GM19351 (cell line): ENCODE measurements around the gene ADGRL2.
"Not testable (repeated sequence)": the region's sequence is repeated elsewhere in the genome, so short reads cannot be mapped to it uniquely, and the experiment has no call there.

Experiments
- ATAC-seq: cut with Tn5 transposase; IDR thresholded peaks from one replicate; pipeline ENCODE4 v1.9.1; 2021; ENCODE audit warnings: mild to moderate bottlenecking, moderate library complexity; ENCODE audit not compliant: unreplicated experiment

Gene ADGRL2

GRCh38 chr1:81846630-81847029, 45.9 kb downstream of the ADGRL2 start:
- no peak for ATAC-seq

DNA sequence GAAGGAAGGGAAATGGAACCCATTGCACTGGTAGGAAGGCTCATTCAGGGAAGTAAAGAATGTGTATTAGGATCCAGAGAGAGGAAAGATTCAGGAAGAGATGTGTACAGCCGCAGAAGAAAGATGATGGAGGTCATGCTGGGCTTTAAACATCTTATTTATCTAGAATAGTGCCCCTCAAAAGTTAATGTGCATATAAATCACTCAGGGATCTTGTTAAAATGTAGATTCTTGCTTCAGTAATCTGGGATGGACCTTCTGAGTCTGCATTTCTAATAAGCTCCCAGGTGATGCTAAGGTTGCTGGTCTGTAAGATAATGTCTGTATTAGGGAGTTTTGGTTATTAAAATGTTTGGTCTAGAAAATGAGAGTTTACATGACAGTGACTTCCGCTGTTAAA, 46.3 kb downstream of the ADGRL2 start:
- ATAC-seq = no peak

- ATAC-seq = no peak
Observed at GRCh38 chr1:81848880-81849682, 48.3 kb downstream of the ADGRL2 start.

- no peak for ATAC-seq
Observed at GRCh38 chr1:81850031-81850430, 49.3 kb downstream of the ADGRL2 start.

- no peak for ATAC-seq
Observed at GRCh38 chr1:81850495-81850894, 49.8 kb downstream of the ADGRL2 start.

DNA sequence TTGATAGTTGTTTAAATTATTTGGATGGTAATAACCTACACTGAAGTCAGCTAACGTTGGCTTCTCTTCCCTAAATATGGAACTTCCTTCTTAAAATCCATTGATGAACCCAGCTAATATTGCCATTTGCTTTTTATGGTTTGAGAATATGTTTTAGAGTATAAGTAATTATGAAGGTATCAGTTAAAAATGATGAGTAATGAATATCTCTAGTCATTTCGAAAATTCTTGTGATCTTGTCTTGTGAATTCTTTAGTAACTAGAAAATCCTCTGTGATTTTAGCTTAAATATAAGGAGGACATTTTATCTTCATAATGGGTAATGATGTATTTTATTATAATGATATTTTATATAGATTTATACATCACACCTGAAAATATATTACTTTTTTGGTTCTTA, 50.5 kb downstream of the ADGRL2 start:
- ATAC-seq = no peak

DNA sequence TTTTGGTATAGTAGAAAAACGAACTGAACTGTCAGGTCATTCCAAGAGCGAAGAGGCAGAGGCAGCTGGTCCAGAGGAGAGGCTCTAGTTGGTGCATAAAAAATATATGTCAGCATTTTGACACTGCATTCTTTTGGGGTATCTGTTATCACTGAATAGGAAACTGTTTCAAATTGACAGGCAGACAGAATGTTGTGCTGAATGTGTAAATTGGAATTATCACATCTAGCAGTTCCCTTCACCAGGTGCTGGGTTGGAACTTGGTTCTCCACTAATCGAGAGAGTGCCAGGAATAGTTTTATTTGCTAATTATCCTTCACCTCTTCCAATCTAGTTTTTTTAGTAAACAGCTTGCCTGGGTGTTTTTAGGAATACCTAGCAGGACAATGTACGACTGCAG, 52.2 kb downstream of the ADGRL2 start:
- ATAC-seq = no peak

GRCh38 chr1:81867235-81867634, 66.5 kb downstream of the ADGRL2 start:
- no peak for ATAC-seq

DNA sequence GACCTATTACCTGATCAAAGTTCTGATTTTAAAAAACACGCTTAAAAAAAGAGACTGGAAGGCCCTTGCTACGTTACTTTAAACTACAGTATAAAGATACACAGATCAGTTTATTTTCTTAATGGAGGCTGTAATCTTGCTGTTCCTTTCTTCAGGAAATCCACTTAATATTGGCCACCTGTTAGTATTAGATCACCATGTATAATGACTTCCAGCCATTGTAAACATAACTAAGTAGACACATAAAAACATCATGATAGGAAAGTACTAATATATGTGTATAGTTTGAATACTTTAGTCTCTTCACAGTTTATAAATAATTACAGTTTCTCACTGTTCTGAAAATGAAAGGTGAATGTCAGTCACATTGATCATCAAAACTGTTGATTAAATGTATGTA, 68.6 kb downstream of the ADGRL2 start:
- ATAC-seq = no peak

- not testable (repeated sequence) for ATAC-seq
Observed at GRCh38 chr1:81871091-81871490, 70.4 kb downstream of the ADGRL2 start.

DNA sequence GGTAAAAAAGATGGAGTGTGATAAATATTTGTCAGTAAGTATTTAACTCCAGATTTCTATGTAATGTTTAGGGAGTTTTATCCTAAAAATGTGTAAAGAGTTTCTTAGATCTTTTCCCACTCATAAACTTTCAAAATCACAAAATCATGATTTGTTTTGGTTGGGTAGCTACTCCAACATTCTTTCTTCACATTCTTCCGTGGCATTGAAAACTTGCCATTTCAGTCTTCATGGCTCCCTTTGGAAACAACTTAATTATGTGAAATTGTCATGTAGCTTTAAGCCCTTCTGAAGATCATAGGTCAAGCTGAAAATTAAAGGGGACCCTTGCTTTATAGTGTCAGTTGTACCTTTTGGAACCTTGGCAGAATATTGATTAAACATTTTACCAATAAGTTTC, 73.2 kb downstream of the ADGRL2 start:
- ATAC-seq = no peak

- no peak for ATAC-seq
Observed at GRCh38 chr1:81874461-81874860, 73.7 kb downstream of the ADGRL2 start.

- no peak for ATAC-seq
Observed at GRCh38 chr1:81874940-81875339, 74.2 kb downstream of the ADGRL2 start.

- no peak for ATAC-seq
Observed at GRCh38 chr1:81876901-81877733, 76.4 kb downstream of the ADGRL2 start.

DNA sequence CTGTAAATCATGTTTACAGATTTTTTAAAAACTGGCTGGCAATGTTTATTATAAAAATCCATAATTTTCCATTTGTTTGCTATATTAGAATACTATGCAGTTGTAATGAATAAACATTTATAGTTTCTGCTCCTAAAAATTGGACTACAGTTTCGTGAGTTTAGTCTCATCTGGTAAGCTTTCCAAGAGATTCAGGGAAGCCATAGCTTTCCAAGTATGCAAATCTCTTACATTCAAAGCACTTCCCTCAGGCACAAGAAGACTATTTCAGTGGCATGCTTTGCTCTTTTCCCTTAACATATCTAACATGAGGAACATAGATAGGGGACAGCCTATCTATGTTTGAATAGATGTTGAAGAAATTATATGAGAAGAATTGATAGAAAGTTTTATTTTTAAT, 77.2 kb downstream of the ADGRL2 start:
- no peak for ATAC-seq

DNA sequence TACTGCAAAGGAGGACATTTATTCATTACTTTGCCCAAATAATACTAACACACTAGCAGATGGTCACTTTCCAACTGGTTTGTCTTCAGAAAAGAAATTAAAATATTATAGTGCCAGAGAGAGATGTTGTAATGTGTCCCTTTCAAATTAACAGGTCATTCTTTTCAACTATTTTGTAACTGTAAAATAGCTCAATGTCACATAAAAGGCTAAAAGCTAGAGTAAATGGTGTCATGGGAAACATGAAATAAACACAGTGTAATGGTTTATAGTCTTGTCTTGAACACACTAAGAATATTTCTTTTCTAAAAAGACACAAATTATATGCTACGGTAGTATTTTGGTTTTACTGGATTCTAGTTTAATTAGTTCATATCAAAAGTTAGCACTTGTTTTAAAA, 77.8 kb downstream of the ADGRL2 start:
- ATAC-seq = no peak

GRCh38 chr1:81880781-81881180, 80.0 kb downstream of the ADGRL2 start:
- no peak for ATAC-seq

DNA sequence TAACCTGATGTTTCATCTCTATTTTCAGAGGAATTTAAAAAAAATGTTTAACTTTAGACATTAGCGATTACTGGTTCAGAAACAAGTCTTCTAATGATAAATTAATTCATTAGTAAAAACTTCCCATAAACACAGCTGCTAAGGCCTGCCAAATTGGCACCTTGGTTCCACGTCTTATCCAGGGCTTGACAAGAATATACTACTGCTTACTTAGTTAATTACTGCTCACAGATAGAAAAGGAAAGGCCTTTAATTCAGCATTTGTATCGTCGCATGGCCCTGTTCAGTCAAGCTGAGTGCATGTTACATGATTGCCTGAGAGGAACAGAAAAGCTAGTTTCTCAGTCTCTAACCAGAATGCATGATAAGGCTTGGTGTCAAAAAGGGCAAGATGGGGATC, 84.6 kb downstream of the ADGRL2 start:
- ATAC-seq = no peak

GRCh38 chr1:81886292-81886691, 85.6 kb downstream of the ADGRL2 start:
- not testable (repeated sequence) for ATAC-seq

DNA sequence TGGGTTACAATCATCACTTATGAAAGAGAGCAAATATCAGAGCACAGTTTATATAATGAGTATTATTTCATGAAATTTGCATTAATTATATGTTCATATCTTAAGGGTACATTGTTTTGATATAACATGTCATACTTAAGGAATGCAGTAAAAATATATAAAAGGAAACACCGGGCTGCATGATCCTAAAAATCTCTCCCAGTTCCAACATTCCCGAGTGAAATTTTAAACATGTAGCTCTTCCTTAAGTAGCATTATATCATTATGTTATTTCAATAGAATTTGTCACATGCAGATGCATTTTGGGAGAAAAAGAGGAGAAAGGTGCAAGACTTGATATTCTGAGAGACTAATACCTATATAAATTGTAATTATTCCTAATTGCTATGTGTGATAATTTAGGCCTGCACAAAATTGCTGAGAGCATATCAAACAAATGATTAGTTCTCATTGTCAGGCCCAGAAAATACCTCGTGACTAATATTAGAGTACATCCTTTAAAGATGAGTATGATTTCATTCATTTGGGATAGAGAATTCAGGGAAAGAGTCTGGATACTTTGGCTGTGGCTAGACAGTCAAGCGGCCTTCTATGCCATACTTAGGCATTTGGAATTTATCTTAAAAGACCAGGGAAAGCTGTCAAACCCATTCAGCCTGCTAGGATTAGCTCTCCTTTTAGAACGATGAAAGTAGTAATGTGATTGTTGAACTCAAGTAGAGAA, 86.8 kb downstream of the ADGRL2 start:
- ATAC-seq = no peak

GRCh38 chr1:81889166-81889565, 88.4 kb downstream of the ADGRL2 start:
- no peak for ATAC-seq

- ATAC-seq = peak; percentile 63
Observed at GRCh38 chr1:81894867-81895266, 94.1 kb downstream of the ADGRL2 start.
